HG03354 (cell line): ENCODE measurements around the gene SRRM2.

Source experiments
- ATAC-seq: cut with Tn5 transposase; IDR thresholded peaks from one replicate; pipeline ENCODE4 v1.9.1; 2021; ENCODE audit warnings: mild to moderate bottlenecking; ENCODE audit not compliant: unreplicated experiment, poor library complexity, severe bottlenecking

SRRM2 gene

GRCh38 chr16:2756288-2757015, 4.0 kb downstream of the SRRM2 start:
- ATAC-seq: no peak

GRCh38 chr16:2757344-2757743, 4.9 kb downstream of the SRRM2 start:
- no peak for ATAC-seq

- no peak for ATAC-seq
Measured at GRCh38 chr16:2761472-2761871, 9.0 kb downstream of the SRRM2 start.

GRCh38 chr16:2761886-2762583, 9.6 kb downstream of the SRRM2 start:
- no peak for ATAC-seq

DNA sequence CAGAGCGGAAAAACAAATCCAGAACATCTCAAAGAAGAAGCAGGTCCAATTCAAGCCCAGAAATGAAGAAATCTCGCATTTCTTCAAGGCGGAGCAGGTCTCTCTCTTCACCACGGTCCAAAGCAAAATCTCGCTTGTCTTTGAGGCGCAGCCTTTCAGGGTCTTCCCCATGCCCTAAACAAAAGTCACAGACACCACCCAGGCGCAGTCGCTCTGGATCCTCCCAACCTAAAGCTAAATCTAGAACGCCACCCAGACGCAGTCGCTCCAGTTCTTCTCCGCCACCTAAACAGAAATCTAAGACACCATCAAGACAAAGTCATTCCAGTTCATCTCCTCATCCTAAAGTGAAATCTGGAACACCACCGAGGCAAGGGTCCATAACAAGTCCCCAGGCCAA, 10.3 kb downstream of the SRRM2 start:
- ATAC-seq: no peak

DNA sequence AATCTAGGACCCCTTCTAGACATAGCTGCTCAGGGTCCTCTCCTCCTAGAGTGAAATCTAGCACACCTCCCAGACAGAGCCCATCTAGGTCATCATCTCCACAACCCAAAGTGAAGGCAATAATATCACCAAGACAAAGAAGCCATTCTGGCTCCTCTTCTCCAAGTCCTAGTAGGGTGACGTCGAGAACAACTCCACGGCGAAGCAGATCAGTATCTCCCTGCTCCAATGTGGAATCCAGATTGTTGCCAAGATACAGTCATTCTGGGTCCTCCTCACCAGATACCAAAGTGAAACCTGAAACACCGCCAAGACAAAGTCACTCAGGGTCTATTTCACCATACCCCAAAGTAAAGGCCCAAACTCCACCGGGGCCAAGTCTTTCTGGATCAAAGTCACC, 10.7 kb downstream of the SRRM2 start:
- ATAC-seq: no peak

GRCh38 chr16:2764718-2765117, 12.3 kb downstream of the SRRM2 start:
- no peak for ATAC-seq

GRCh38 chr16:2765462-2766404, 13.3 kb downstream of the SRRM2 start:
- ATAC-seq: no peak

- no peak for ATAC-seq
Measured at GRCh38 chr16:2766430-2767139, 14.1 kb downstream of the SRRM2 start.

- ATAC-seq: no peak
Measured at GRCh38 chr16:2767140-2767731, 14.8 kb downstream of the SRRM2 start.

DNA sequence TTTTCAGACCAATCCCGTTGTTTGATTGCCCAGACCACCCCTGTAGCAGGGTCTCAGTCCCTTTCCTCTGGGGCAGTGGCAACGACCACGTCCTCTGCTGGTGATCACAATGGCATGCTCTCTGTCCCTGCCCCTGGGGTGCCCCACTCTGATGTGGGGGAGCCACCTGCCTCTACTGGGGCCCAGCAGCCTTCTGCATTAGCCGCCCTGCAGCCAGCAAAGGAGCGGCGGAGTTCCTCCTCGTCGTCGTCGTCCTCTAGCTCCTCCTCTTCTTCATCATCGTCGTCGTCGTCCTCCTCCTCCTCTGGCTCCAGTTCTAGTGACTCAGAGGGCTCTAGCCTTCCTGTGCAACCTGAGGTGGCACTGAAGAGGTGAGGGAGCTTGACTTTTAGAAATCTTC, 15.5 kb downstream of the SRRM2 start:
- ATAC-seq: no peak

GRCh38 chr16:2768403-2769089, 16.1 kb downstream of the SRRM2 start:
- ATAC-seq: no peak

DNA sequence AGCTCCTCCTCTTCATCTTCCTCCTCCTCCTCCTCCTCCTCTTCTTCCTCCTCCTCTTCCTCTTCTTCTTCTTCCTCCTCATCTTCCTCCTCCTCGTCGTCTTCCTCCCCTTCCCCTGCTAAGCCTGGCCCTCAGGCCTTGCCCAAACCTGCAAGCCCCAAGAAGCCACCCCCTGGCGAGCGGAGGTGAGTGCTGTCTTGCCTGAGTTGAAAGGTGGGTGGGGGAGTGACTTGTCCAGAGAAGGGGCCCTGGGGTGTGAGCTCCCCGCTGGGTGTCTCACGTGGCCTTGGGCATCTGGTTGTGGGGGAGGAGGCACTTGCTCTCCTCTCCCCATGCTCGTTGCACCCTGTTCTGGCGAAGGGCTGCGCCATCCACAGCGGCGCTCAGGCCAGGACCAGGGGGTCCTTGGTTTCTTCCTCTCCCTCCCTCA, 16.7 kb downstream of the SRRM2 start:
- ATAC-seq: no peak

GRCh38 chr16:2769675-2770056, 17.2 kb downstream of the SRRM2 start:
- ATAC-seq: no peak

GRCh38 chr16:2770057-2770951, 17.9 kb downstream of the SRRM2 start:
- no peak for ATAC-seq

DNA sequence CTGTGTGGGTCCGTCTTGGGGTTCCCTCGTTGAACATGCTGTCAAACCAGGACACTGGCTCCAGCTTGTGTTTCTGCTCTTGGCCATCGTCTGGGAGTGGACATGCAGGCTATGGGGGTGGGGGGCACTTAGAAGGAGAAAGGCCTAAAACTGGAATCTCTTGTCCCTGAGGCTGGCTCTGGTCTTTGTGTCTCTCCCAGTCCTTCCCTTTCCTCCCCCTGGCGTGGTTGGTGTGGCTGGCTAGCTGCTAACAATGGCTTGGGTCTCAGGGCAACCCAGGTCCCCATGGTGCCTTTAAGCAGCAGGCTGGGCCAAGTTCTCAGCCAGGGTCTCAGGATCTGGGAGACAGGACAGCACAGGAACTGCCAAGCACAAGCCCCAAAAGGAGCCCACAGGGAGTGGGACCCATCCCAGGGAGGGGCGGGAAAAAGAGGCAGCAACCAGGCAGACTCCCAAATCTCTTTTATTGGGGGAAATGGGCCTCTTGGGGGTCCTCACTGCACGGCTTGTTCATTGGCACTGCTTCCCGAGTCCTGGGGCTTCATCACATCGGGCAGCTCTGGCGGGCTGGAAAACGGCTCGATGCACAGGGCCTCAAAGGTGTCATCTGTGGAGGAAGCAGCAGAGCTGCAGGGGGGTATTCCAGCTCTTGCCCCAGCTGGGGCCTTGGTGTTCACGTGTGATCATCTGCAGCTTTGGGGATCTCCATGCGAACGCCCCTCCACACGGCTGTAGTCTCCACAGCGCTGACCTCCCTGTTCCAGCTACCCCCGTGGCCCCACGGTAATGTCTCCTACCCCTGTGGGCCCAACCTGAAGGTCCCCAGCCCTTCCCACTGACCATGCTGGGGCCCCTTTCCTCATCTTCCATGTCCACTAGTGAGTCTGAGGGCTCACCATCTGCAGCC, 19.3 kb downstream of the SRRM2 start:
- no peak for ATAC-seq
